Activated T-helper 1 cell treated with Interleukin-2 at 50 U/mL for 16 hours (primary cell): Measurements from ENCODE around the gene NCAM1.

Experiments used
- DNase-seq: peaks from one replicate; pipeline ENCODE4 v3.0.0-alpha.2; 2020; ENCODE audit warnings: low read depth

Gene NCAM1

DNA sequence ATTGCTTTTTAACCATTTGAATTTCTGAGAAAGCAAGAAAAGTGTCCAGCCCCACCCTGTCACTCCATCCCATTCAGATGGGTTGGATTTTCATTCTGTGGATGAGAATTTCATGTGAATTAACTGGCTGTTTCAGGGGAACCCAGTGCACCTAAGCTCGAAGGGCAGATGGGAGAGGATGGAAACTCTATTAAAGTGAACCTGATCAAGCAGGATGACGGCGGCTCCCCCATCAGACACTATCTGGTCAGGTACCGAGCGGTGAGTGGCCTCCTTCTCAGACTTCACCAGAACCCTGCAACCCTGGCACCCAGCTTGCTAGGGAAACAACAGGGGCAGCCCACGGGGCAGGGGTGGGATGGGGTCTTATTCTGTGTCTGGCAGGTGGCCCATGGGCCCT, 294.5 kb downstream of the NCAM1 start:
- DNase-seq: no peak

DNA sequence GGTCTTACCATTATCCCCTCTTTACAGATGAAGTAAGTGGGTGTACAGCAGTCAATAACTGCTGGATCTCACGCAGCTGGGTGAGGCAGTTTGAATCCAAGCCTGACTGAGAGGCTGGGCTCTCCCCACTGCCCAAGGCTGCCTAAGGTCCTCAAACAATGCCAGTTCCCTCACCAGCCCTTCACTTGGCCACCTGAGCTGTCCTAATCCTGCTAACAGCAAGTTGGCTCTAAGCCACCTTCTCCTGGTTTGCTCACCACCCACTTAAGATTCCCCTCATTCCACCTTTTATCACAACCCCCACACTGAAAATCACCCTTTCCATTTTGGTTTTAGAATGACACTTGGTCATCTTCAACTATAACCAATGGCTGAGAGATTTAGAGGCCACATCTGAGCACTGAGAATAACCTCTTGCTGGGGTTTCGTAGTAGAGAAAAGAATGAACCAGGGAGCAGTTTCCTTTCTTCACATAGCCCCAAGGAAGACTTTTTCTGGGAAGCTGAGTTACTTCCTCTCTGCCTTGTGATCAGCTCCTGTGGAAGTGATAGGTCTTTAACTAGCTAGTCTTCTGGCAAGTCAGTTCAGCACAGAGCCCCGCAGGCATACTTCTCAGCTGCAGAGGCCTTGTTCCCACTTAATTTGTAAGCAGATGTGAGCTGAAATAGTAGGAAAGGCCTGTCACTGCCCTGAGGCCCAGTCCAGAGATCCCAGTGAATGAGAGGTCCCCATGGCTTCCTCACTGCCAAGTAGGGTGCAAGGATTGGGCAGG, 295.4 kb downstream of the NCAM1 start:
- DNase-seq: no peak

DNA sequence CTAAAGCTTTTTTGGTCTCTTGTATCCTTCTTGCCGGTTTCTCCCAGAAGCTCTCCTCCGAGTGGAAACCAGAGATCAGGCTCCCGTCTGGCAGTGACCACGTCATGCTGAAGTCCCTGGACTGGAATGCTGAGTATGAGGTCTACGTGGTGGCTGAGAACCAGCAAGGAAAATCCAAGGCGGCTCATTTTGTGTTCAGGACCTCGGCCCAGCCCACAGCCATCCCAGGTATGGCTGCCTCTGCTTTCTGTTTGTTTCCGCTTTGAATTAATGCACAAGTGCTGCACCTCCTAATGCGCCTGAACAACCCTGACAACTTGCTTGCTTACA, 298.8 kb downstream of the NCAM1 start:
- no peak for DNase-seq

DNA sequence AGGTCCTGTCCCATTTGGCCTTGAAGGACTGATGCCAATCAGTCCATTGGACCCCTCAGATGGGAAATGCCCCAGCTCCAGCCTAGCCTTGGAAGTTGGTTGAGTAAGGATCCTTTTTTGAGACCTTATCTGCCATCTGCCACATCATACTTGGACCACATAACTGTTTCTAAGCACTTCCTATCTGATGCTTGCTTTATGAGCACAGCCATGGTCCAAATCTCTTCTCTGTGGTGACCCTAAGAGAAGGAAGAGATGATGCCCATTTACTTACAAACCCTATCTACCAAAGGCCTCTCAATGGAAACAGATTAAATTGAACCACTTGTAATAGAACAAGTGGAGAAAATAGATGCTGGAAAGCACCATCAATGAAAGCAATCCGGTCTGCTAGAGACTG, 299.3 kb downstream of the NCAM1 start:
- DNase-seq: no peak

DNA sequence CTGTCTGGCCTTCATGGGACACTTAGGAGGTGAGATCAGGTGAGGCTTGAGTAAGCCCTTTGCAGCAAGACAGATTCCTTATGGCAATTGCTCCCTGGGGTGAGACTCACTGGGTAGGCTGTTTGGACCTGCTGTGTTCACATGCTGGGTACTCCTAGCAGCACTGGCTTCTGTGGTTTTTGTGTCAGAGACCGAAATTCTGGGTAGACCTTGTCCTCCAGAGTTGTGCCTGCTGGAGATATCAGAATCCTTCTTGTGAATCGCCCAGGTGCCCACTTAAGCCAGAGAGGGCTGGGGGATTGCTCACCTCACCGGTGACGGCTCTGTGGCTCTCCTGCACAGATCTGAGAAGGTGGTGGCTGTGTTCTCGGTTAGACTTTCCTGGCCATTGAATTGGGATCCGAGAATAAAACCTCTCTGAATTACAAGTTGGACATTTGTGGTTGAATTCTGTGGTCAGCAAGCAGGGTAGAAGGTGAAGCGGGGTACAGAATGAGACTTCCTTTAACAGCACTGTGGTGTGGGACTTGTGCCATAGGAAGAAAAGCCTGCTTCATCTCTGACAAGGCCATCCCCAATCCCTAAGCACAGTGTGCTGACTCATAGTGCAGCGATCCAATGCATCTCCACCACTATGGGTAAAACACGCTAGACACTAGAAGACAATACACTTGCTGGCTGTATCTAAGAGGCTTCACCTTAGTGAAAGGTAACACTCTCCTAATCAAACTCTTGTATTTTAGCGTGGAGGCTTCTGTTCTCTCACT, 300.7 kb downstream of the NCAM1 start:
- no peak for DNase-seq

DNA sequence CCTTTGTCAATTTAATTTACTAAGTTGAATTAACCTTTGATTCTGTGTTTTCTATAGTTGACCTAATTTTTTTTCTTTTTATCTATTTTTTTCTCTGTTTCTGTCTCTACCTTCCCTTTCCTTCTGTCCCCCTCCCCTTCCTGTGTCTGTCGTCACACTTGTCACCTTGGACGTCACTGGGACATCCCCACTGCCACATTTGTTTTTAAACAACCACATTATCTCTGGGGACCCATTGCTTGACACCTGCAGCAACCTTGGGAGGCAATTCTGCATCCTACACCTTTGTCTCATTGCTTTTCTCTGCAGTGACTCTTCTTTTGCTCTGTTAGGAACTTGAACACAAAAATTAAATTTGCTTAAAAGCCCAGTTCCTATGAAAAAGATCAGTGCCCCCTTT, 301.4 kb downstream of the NCAM1 start:
- DNase-seq: no peak

DNA sequence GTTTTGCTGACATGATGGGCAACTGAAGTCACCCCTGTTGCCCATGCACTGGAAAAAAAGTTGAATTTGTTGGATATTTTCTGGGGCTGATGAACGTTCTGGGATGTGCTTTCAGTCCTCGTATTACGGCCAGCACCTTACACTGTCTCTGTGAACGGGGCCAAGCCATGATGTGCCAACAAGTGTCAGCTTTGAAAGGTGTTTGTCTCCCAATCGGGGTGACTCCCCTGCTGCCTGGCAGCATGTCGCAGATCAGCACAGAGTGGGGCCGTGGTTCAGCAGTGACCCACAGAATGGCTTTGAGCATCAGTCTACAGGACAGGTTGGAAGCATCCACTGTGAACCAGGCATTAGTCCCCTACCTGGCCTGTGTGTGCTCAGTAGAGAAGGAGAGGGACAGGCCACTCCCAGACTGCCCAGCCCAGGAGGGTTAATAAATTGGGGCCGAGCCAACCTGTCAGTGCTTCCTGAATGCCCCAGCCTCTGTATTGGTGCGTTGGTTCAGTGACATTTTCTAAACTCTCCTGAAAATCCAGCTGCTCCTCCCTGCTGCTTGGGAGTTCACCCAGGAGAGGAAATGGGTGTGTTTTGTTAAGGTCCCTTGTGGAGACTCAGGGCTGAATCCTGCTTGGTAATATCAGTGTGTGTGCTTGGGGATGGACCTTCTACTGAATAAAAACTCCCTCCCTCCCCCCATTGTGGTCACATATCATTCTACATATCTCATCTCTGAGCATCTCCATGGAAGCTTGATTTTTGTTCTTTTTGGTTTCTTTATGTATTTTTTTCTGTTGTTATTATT, 302.4 kb downstream of the NCAM1 start:
- no peak for DNase-seq

DNA sequence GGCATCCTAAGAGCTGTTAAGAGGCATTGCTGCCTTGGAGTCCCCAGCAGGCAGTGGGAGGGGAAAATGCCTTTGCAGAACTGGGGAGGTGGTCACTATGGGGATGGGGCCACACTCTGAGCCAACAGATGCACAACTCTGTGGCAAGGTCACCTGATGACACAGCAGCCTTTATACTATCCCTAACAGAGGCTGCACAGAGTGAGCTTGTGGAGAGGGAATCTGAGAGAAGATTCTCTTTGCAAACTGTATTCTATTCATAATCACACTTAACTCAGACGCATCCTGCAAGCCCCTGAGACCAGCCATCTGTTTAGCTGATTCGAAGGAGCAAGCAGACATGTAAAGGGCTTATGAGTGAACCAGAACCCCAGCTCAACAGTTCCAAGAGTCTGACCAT, 304.1 kb downstream of the NCAM1 start:
- no peak for DNase-seq

DNA sequence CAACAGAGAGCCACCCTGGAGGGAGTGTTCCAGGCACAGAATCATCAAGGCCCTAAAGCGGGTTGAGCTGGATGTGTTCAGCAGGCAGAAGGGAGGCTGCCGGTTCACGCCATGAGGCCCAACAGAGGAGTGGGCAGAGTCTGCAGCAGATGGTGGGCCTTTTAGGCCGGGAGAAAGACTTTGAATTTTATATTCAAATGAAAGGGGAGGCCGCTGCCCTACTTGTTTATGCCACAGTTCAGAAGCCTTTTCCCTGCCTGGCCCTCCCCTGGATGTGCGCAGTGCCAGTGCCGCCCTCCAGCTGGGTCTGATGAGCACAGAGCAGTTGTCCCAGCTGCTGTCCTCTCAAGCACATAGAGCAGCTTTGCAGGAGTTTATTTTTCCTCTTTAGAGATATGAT, 306.3 kb downstream of the NCAM1 start:
- no peak for DNase-seq

DNA sequence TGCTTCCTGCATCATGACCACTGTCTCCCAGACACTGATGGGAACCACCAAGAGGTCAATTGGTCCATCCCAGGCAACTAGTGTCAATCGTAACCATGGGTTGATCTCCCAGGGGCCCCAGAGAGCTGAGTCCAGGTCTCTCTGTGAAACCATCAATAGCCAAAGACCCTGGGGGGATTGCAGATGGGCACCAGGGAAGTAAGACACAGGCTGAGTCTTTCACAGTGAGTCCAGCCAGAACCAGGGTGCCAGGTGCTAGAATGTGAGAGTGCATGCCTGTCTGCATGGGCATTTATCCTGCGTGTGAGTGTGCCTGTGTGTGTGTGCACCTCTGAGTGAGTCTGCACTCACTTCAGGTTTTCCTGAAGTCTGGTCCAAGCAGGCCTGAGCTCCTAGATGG, 307.9 kb downstream of the NCAM1 start:
- DNase-seq: no peak

DNA sequence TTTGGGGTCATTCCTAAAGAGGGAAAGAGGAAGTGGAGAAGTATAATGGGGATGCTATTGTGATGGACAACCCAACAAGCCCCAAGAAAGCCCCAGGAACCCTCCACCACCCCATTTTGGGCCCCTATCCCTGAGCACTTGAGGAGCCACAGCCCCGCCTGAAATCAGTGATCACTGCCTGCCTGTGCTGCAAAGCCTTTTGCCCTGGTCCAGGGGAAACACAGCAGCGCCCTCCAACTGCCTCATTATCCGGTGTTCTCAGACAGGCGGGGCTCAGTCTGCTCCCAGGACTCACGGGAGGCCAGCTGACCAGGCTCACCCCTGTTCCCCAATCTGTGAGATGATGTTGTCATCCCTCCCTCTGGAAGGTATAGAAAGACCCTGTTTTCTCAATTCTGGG, 308.4 kb downstream of the NCAM1 start:
- DNase-seq: no peak

DNA sequence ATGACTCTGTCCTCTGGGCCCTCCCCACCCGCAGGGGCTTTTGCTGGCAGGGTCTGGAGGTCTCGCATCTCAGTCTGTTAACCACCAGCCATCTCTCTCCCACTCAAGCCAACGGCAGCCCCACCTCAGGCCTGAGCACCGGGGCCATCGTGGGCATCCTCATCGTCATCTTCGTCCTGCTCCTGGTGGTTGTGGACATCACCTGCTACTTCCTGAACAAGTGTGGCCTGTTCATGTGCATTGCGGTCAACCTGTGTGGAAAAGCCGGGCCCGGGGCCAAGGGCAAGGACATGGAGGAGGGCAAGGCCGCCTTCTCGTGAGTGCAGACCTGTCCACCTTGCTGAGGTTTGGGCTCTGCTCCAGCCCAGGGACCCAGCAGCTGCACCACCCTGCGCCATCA, 308.9 kb downstream of the NCAM1 start:
- no peak for DNase-seq

DNA sequence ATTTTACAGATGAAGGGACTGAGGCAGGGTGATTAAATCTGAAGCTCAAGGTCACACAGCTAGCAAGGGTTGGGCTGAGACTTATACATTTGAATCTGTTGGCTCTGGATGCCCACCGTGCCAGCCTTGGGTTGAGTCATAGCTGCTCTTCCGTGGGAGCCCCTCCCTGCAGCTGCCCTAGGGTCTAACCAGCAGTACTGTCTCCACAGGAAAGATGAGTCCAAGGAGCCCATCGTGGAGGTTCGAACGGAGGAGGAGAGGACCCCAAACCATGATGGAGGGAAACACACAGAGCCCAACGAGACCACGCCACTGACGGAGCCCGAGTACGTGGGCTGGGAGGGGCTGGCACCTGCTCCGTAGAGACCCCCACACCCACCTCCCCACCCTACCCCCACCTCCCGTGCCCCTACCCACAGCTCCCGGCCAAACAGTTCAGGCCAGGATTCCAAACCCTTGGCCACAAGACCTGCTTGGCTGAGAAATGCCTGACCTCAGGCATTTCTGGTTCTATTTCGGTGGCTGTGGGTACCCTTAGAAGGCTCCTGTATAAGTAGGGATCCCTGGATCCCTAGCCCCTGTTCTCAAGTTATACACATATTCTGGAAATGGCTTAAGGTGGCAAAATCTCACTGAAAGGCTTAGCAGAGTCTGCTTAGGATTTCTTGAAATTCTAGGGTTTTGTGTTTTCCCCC, 310.5 kb downstream of the NCAM1 start:
- DNase-seq: no peak

DNA sequence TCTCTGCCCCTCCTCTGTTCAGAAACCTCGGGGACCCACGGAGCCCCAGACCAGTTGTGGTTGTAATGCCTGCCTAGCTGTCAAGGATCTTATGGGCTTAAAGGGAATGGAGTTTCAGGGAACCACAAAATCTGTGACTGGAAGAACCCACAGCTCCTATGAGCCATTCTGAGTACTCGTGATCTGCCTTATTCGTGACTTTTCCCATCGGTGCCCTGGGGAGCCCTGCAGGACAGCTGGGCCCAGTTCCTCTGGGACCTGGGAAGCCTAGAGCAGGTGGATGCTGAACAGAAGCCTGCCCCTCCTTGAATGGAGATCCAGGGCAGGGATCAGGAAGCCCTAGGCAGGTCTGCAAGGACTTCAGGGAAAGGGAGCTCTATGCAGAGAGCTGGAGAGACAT, 311.1 kb downstream of the NCAM1 start:
- no peak for DNase-seq

DNA sequence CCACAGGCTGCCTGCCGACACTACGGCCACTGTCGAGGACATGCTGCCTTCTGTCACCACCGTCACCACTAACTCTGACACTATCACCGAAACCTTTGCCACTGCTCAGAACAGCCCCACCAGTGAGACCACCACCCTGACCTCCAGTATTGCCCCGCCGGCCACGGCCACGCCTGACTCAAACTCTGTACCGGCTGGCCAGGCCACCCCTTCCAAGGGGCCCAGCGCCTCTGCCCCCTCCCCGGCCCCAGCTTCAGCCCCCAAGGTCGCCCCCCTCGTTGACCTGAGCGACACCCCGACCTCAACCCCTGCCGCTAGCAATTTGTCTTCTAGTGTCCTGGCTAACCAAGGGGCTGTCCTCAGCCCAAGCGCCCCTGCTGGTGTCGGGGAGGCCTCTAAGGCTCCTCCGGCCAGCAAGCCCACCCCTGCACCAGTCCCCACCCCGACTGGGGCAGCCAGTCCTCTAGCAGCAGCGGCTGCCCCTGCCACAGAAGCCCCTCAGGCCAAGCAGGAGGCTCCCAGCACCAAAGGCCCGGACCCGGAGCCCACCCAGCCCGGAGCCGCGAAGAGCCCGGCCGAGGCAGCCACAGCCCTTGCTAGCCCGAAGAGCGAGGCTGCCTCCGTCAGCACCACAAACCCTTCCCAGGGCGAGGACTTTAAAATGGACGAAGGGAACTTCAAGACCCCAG, 311.9 kb downstream of the NCAM1 start:
- no peak for DNase-seq

DNA sequence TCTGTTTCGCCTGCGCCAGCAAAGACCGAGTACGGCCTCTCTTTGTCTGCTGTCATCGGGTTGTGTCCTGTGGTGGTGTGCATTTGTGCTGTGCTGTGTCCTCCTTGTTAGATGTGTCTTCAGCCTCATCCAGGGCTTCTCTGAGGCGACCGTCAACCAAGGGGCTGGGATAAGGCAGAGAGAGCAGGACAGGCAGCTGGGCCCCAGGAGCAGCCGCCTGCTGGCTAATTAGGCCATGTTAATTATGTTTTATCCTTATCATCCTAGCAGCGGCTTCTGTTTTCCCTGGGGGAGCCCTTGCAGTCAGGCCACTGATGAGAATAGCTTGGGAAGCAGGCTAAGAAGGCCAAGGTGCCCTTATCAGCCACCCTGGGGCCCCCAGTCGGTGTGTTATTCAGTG, 312.5 kb downstream of the NCAM1 start:
- no peak for DNase-seq

DNA sequence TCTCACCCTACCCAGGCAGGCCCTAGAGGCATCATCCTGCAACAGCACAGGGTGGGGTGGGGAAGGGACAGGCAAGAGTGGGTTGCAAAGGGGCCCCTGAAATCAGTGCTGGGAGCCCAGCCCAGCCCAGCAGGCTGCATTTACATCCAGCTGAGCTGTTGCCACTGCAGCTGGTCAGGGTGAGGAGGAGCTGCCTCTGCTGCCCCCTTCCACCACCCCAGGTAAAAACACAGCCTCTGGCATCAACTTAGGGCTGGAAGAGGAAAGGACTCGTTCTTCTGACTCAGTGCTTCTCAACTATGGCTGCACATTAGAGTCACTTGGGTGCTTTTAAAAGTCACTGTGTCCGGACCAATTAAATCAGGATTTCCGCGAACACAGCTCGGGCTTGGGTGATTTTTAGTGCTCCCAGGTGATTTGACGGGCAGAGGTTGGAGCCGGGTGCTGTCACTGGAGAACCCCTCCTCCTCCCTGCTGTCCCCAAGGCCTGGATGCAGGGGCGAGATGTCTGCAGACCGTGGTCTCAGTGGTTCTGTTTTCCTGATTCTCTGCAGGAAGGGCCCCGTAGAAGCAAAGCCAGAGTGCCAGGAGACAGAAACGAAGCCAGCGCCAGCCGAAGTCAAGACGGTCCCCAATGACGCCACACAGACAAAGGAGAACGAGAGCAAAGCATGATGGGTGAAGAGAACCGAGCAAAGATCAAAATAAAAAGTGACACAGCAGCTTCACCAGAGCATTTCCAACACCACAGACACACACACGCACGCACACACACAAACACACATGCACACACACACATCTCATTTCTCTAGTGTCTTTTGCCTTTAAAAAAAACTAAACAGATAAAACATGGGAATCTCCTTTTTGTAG, 313.7 kb downstream of the NCAM1 start:
- DNase-seq: no peak

DNA sequence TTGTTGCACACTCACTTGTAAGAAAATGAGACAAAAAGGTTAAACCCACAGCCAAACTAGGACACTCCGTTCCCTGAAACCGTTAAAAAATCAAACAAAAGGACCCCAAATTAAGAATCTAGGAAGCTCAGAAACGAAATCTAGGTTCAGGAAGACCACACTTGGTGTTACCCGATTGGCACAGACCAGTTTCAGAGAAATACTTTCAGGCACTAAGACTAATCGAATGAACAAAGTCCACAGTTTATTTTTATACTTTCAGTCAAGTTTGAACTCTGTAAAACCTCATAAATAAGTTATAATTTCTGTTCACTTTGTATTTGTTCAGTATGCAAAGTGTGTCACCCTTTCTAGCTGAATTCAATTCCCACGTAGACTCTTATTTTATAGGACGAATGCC, 314.4 kb downstream of the NCAM1 start:
- no peak for DNase-seq

DNA sequence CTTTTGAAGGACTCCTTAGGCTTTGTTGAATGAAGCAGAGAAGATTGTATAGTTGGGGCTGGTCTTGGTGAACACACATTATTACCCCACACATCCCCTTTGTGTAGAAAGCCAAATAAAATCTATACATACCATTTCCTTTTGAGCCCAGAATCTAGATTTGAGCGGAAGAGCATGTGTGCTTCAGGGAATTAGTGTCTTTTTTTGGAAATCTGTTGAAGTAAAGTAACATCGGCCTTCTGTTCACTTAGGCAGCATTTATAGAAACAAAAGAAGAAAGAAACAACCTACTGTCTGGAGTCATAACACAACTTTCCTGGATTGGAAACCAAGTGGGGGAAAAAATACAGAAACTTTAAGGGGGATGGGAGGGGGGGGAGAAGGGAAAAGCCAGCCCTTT, 315.2 kb downstream of the NCAM1 start:
- no peak for DNase-seq

DNA sequence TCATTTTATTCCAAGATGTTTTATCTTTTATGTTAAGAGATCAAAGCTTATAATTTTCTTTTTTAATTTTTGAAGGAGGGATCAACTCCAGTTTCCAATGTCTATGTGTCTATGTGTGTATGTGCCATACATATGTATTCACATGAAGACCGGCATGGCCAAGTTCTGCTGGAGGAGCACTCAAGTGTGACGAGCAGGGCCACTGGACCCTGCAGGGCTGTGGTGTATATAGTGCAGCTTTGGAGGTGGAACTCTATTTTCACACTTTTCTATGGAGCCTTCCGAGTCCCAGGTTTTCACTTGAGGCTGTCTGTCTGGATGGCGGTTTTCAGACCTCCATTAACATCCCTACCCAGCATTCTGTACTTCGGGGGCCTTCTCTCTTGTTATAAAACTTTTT, 316.7 kb downstream of the NCAM1 start:
- no peak for DNase-seq

DNA sequence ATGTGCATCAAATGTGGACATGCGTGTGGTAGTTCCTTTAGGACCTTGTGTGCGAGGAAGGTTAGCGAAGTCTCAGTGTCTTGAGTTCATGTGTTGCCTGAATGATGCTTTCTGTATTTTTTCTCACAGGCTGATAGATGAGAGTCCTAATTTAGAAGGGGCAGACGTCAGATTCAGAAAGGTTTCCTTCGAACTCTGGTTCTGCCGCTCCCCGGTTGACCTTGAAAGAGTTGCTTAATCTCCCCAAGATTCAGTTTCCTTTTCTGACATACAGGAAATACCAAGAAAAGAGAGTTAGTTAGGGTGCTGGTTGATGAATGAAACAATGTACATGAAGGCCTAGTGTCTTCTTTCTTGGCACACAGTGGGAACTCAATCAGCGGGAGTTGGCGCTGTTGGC, 317.3 kb downstream of the NCAM1 start:
- no peak for DNase-seq
